Fibroblast of lung (primary cell): ENCODE data around the gene DDX27.

ENCODE experiments used
- CTCF ChIP-seq, 2 donors: IDR thresholded peaks in 1 of 2; conservative IDR thresholded peaks in 1 of 2; 1 replicate in 1 of 2; 2 replicates in 1 of 2; pipeline ENCODE4 v1.5.1; 2011 to 2012; ENCODE audit warnings: low read length in 2 of 2, control low read depth in 1 of 2, inconsistent platforms in 1 of 2, low read depth in 1 of 2, mild to moderate bottlenecking in 1 of 2
- EZH2 ChIP-seq: IDR thresholded peaks from 2 replicates; pipeline ENCODE4 v1.5.1; 2012; ENCODE audit warnings: low read length, control low read depth, mild to moderate bottlenecking; ENCODE audit errors: missing control alignments

- TF ChIP-seq CTCF (conservative IDR thresholded peaks at IDR 0.05 in 1 of 2, IDR thresholded peaks at IDR 0.05 in 1 of 2; ENCODE audit: low read depth in 1 of 2, low read length in 2 of 2): no peak
- TF ChIP-seq EZH2: no peak
Observed at GRCh38 chr20:49288250-49288751, 69.1 kb downstream of the DDX27 start.
